Measurements from ENCODE around the gene CTCFL.
"Not testable (repeated sequence)": the region's sequence is repeated elsewhere in the genome, so short reads cannot be mapped to it uniquely, and the experiment has no call there.

CTCFL gene

GRCh38 chr20:57511709-57512108 lies 13.2 kb downstream of the CTCFL start:
- in situ Hi-C loops (cut with MboI; ENCODE audit: low sequenced_read_pairs): loop anchor here (25.0 kb wide), 1 partner anchor 424 kb away; no protein-coding TSS in a partner anchor

- in situ Hi-C loops (cut with MboI; ENCODE audit: low sequenced_read_pairs): loop anchor here (10.0 to 25.0 kb wide), 2 partner anchors 75 to 422 kb away; no protein-coding TSS in a partner anchor
These were observed 15.2 kb downstream of the CTCFL start for GRCh38 chr20:57509665-57510237.

- in situ Hi-C loops (cut with MboI; ENCODE audit: low sequenced_read_pairs): loop anchor here (10.0 to 25.0 kb wide), 2 partner anchors 76 to 422 kb away; no protein-coding TSS in a partner anchor
These were observed 16.1 kb downstream of the CTCFL start for GRCh38 chr20:57508831-57509230.

- in situ Hi-C loops (cut with MboI; ENCODE audit: low sequenced_read_pairs): loop anchor here (10.0 to 25.0 kb wide), 2 partner anchors 76 to 421 kb away; no protein-coding TSS in a partner anchor
These were observed 16.6 kb downstream of the CTCFL start for GRCh38 chr20:57508381-57508780.

GRCh38 chr20:57507477-57507876 lies 17.5 kb downstream of the CTCFL start:
- in situ Hi-C loops (cut with MboI; ENCODE audit: low sequenced_read_pairs): loop anchor here (10.0 to 25.0 kb wide), 2 partner anchors 77 to 420 kb away; no protein-coding TSS in a partner anchor

- in situ Hi-C loops (cut with MboI; ENCODE audit: low sequenced_read_pairs): loop anchor here (10.0 to 25.0 kb wide), 2 partner anchors 79 to 419 kb away; no protein-coding TSS in a partner anchor
These were observed 19.0 kb downstream of the CTCFL start for GRCh38 chr20:57505979-57506378.

GRCh38 chr20:57504411-57504810 lies 20.5 kb downstream of the CTCFL start:
- in situ Hi-C loops (cut with MboI; ENCODE audit: low sequenced_read_pairs): loop anchor here (10.0 to 25.0 kb wide), 2 partner anchors 80 to 417 kb away; no protein-coding TSS in a partner anchor

GRCh38 chr20:57503035-57503658 lies 21.8 kb downstream of the CTCFL start:
- in situ Hi-C loops (cut with MboI; ENCODE audit: low sequenced_read_pairs): loop anchor here (10.0 to 25.0 kb wide), 2 partner anchors 82 to 416 kb away; no protein-coding TSS in a partner anchor

- in situ Hi-C loops (cut with MboI; ENCODE audit: low sequenced_read_pairs): loop anchor here (10.0 to 25.0 kb wide), 2 partner anchors 82 to 415 kb away; no protein-coding TSS in a partner anchor
These were observed 22.6 kb downstream of the CTCFL start for GRCh38 chr20:57502336-57502700.

- in situ Hi-C loops (cut with MboI; ENCODE audit: low sequenced_read_pairs): loop anchor here (10.0 to 25.0 kb wide), 2 partner anchors 83 to 414 kb away; no protein-coding TSS in a partner anchor
These were observed 23.2 kb downstream of the CTCFL start for GRCh38 chr20:57501461-57502335.

GRCh38 chr20:57500962-57501361 lies 24.0 kb downstream of the CTCFL start:
- in situ Hi-C loops (cut with MboI; ENCODE audit: low sequenced_read_pairs): loop anchor here (10.0 to 25.0 kb wide), 2 partner anchors 84 to 414 kb away; no protein-coding TSS in a partner anchor

- in situ Hi-C loops (cut with MboI; ENCODE audit: low sequenced_read_pairs): loop anchor here (10.0 to 25.0 kb wide), 2 partner anchors 85 to 413 kb away; no protein-coding TSS in a partner anchor
These were observed 24.7 kb downstream of the CTCFL start for GRCh38 chr20:57500235-57500634.

GRCh38 chr20:57499676-57500075 lies 25.3 kb downstream of the CTCFL start:
- in situ Hi-C loops (cut with MboI; ENCODE audit: low sequenced_read_pairs): loop anchor here (10.0 to 25.0 kb wide), 2 partner anchors 85 to 412 kb away; no protein-coding TSS in a partner anchor

GRCh38 chr20:57498425-57499400 lies 26.2 kb downstream of the CTCFL start:
- in situ Hi-C loops (cut with MboI; ENCODE audit: low sequenced_read_pairs): no loop called here

- in situ Hi-C loops (cut with MboI; ENCODE audit: low sequenced_read_pairs): no loop called here
These were observed 28.3 kb downstream of the CTCFL start for GRCh38 chr20:57496592-57496991.

- in situ Hi-C loops (cut with MboI; ENCODE audit: low sequenced_read_pairs): no loop called here
These were observed 29.0 kb downstream of the CTCFL start for GRCh38 chr20:57495978-57496377.

- in situ Hi-C loops (cut with MboI; ENCODE audit: low sequenced_read_pairs): no loop called here
These were observed 31.8 kb downstream of the CTCFL start for GRCh38 chr20:57493091-57493615.

- in situ Hi-C loops (cut with MboI; ENCODE audit: low sequenced_read_pairs): no loop called here
These were observed 33.6 kb downstream of the CTCFL start for GRCh38 chr20:57491373-57491772.

GRCh38 chr20:57488277-57488676 lies 36.7 kb downstream of the CTCFL start:
- in situ Hi-C loops (cut with MboI; ENCODE audit: low sequenced_read_pairs): not testable (repeated sequence)
